Right cardiac atrium (tissue), 5 donors: ENCODE measurements around the gene EHHADH. TPM values are rescaled to one million over a fixed set of nuclear protein-coding genes. Genes with fewer than 3 reads are reported as not detected.

Experiments used
- ATAC-seq, 2 donors: fragments of 200-7000 bp; cut with Tn5 transposase; one replicate each; pipeline versions ENCODE4 v1.8.0 to v1.9.1; 2020; ENCODE audit warnings: moderate library complexity in 2 of 2, mild to moderate bottlenecking in 1 of 2
- DNase-seq, 3 donors: peaks; one replicate each; pipeline ENCODE4 v3.0.0-alpha.2; 2020
- H3K27ac ChIP-seq: one replicate; pipeline ENCODE4 v1.5.1; 2013; ENCODE audit warnings: mild to moderate bottlenecking, low read length, control low read depth, moderate library complexity
- H3K27me3 ChIP-seq: one replicate; pipeline ENCODE4 v1.6.1; 2013; ENCODE audit not compliant: control insufficient read depth, insufficient read depth
- H3K4me1 ChIP-seq: one replicate; pipeline ENCODE4 v1.6.1; 2013; ENCODE audit warnings: low read length; ENCODE audit not compliant: control insufficient read depth, insufficient read depth
- H3K4me3 ChIP-seq: one replicate; pipeline ENCODE4 v1.5.1; 2013; ENCODE audit warnings: low read length, control low read depth
- H3K9me3 ChIP-seq: one replicate; pipeline ENCODE4 v1.6.1; 2013; ENCODE audit warnings: low read length; ENCODE audit not compliant: control insufficient read depth
- WGBS: extraction: QIAGEN DNeasy Blood & Tissue Kit; methylation state at CpG from one replicate; pipeline ENCODE4 v1.1.7; 2013; 5-methylcytosine and 5-hydroxymethylcytosine counted together
- intact Hi-C, 4 donors: fragments of 100-400 bp; cut with DNase I; formaldehyde crosslinking; loops; one replicate each; pipeline versions ENCODE4 v1.11.0 to v1.14.0; 2022 to 2023
- microRNA-seq, 2 donors: library from miRNA; unstranded; fragments of <30 nt; microRNA quantifications; one replicate each; pipeline ENCODE4 v1.2.0, GENCODE V29; 2020 to 2021
- polyA plus RNA-seq: library from polyadenylated mRNA; stranded (reverse); fragments of 200-250 nt; gene quantifications from one replicate; pipeline ENCODE4 v1.2.3, GENCODE V29; 2013
- total RNA-seq, 4 donors: library from RNA; stranded (reverse); fragmentation: NEBNext Ultra II Directional; extraction: Animal tissue kit (Norgen Biotek cat#: 25700); gene quantifications; one replicate each; pipeline ENCODE4 v1.2.1, GENCODE V29; 2021
- donor health status: healthy with polysubstance abuse.
- donor health status: DM: no; HTN: yes; CAD: no.
- donor health status: DM: no; HTN: no; CAD: no.
- donor health status: DM: no; HTN: yes; CAD: no; lungs with severe emphysema.
- donor health status: DM: yes; HTN: yes; CAD: no.

EHHADH gene
- total and polyA plus RNA-seq, 5 donors = 5.9 to 14.4 (median 13.9) TPM

GRCh38 chr3:185144784-185145183 lies 109.1 kb downstream of the EHHADH start:
- Histone ChIP-seq H3K27ac (no peak overlapping the region), H3K4me1 (no peaks in the 10 kb centered on the region), H3K4me3 (no peak overlapping the region), H3K9me3 (no peaks in the 10 kb centered on the region), H3K27me3 (no peaks in the 10 kb centered on the region)
- no peak for DNase-seq
- no peak for ATAC-seq
- intact Hi-C loops = no loop called here
- 95% methylated on average over 3 of the region's 3 CpGs for WGBS

Small RNAs within 50 kb of the gene (microRNA-seq; reads per million reads assigned to microRNA genes)
- 0.54 to 1.3 reads per million in 2 donors for gene MIR5588

Other genes with a start within 250 kb of the EHHADH start
- 1 to 10 TPM; 2.5 to 3.6 (median 3.0) TPM for gene C3orf70, start 101.0 kb downstream of the EHHADH start, total RNA-seq
- 1.7 TPM for gene C3orf70, start 101.0 kb downstream of the EHHADH start, polyA plus RNA-seq
- 10 to 100 TPM; 10.8 to 18.5 (median 12.5) TPM for gene MAP3K13, start 109.1 kb upstream of the EHHADH start, total RNA-seq
- 11.5 TPM for gene MAP3K13, start 109.1 kb upstream of the EHHADH start, polyA plus RNA-seq
- 10 to 100 TPM; 10.9 to 11.8 (median 11.6) TPM for gene TMEM41A, start 245.0 kb upstream of the EHHADH start, total RNA-seq
- 8.5 TPM for gene TMEM41A, start 245.0 kb upstream of the EHHADH start, polyA plus RNA-seq